ENCODE measurements around the gene KRT9.

KRT9 gene

GRCh38 chr17:41523225-41523593, 48.6 kb downstream of the KRT9 start:
- DNase-seq, result no peak

- DNase-seq, result no peak
Measured at GRCh38 chr17:41522301-41523224, 49.3 kb downstream of the KRT9 start.

GRCh38 chr17:41521574-41522261, 50.1 kb downstream of the KRT9 start:
- DNase-seq, result no peak

- DNase-seq, result no peak
Measured at GRCh38 chr17:41520821-41521521, 50.9 kb downstream of the KRT9 start.

- DNase-seq, result no peak
Measured at GRCh38 chr17:41519501-41520224, 52.2 kb downstream of the KRT9 start.

- DNase-seq, result no peak
Measured at GRCh38 chr17:41518789-41519449, 52.9 kb downstream of the KRT9 start, which contains the start of gene KRT15. TSS of gene KRT15 (minus strand) at chr17:41518890. CDS start at chr17:41518827, 63 bp downstream.

- no peak for DNase-seq
Measured at GRCh38 chr17:41518031-41518430, 53.8 kb downstream of the KRT9 start.

- DNase-seq, result no peak
Measured at GRCh38 chr17:41516830-41517283, 55.0 kb downstream of the KRT9 start.

- DNase-seq, result no peak
Measured at GRCh38 chr17:41516147-41516829, 55.6 kb downstream of the KRT9 start.

Data from activated CD4-positive, alpha-beta T cell treated with anti-CD3 and anti-CD28 coated beads, Interleukin-2, Interleukin-6, amounts not matched to agents 100 ng/mL and 50 ng/mL, durations not matched to agents 16 hours and 8 hours (primary cell).